GM21381 (cell line): ENCODE results near the gene CERS6.
"Not testable (repeated sequence)": the region's sequence is repeated elsewhere in the genome, so short reads cannot be mapped to it uniquely, and the experiment has no call there.

Experiments
- ATAC-seq: cut with Tn5 transposase; IDR thresholded peaks from one replicate; pipeline ENCODE4 v1.9.1; 2021; ENCODE audit warnings: mild to moderate bottlenecking, moderate library complexity; ENCODE audit not compliant: unreplicated experiment

The CERS6 gene

DNA sequence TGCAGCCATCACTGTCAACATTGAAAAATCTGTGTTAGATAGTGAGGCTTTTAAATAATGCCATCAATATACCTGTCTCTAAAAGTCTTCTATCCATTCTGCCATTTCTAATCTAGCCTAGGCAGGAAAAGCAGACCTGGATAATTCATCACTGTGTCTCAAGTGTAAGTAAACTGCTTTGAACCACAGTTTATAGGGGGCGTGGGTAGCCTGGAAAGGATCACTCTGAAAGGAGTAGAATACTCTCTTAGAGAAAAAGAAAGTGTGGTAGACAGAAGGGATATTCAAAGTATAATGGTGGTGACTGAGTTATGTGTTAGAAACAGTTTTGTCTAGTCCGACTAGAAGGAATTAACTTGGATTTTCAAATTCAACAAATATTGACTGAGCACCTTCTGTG, 40.8 kb downstream of the CERS6 start:
- no peak for ATAC-seq

DNA sequence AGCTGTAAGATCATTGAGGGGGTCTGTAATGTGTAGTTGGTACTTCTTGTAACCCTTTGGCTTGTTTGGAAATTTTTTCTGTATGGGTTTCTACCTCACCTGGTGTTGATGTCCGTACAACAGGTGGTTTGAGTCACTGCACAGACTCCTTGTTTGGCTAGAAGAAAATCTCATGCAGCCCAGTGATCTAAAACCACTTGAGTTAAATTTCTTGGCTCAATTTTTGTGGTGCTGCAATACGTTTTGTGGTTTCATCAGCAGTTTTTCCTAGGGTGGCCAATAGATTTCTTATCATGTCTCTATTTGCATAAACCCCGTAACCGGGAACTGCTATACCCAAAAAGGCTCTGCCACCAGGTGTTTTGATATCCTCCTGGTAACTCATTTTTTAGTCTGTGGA, 43.4 kb downstream of the CERS6 start:
- ATAC-seq = no peak

DNA sequence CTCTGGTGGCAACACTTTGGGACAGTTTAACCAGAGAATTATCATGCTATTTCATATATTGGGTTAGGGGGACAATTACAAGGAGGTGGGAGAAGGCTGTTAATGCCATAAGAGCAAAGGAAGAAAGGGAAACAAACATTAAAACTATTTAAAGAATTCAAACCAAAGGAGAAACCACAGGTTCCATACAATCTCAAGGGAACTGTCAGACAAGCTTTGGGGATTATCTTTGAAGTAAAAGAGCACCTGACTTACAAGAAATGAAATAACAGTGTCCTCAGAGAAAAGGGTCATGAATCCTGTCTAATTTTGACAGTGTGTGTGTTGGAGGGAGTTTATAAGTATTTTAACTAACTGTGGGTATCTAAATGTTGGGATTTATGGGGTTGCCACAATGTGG, 44.4 kb downstream of the CERS6 start:
- ATAC-seq = no peak

DNA sequence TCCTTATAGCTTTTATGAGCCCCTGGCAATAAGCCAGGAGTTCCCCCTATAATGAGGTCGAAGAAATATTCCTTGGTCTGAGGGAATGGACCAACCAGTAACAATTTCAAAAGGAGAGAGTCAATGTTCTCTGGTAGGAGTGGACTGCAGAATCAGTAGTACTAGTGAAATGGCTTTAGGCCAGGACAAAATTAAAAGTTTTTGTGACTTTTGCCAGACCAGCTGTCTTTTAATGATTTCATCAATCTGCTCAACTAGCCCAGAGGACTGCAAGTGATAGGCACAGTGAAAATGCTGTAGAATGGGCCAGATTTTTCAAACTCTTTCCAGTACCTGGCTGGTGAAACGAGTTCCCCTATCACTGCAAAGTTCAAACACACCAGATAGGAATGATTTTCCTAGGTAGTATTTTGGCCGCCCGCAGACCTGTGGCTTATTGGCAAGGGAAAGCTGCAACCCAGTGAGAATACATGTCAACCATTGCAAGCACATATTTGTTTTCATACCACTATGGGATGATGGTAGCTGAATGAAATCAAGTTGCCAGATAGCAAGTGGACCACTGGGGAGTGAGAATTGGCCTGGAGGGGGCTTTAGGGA, 45.5 kb downstream of the CERS6 start:
- no peak for ATAC-seq

DNA sequence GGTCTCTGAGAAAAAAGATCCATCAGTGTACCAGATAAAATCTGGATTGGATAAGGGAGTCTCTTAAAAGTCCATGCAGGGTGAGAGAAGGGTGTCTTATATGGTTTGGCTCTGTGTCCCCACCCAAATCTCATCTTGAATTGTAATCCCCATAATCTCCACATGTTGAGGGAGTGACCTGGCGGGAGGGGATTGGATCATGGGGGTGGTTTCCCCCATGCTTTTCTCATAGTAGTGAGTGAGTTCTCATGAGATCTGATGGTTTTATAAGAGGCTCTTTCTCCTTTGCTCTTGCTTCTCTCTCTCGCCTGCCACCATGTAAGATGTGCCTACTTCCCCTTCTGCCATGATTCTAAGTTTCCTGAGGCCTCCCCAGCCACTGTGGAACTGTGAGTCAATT, 46.8 kb downstream of the CERS6 start:
- ATAC-seq = not testable (repeated sequence)

DNA sequence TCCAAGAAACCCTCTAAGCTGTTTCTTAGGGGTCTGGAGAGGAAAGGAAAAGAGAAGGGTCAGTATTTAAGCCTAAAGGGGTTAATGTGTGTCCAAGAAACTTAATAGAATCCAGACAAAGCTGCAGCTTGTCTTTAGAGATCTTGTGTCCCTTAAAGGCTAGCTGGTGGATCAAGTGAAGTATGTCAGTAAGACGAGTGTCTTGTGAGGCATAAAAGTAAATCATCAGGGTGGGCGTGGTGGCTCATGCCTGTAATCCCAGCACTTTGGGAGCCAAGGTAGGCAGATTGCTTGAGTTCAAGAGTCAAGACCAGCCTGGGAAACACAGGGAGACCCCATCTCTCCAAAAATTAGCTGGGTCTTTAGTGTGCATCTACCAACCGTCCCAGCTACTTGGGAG, 47.8 kb downstream of the CERS6 start:
- no peak for ATAC-seq

DNA sequence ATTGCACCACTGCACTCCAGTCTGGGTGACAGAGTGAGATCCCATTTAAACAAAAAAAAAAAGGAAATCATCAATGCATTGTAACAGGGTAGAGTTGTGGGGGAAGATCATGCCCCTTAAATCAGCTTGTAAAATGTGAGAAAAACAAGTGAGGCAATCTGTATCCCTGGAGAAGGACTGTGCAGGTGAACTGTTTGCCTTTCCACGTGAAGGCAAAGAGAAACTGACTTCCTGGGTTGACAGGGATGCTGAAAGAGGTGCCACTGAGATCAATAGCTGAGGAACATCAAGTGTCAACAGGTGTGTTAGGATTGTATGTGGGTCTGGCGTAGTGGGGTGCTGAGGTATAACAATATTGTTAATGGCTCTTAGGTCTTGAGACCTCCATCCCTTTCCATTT, 48.3 kb downstream of the CERS6 start:
- ATAC-seq = no peak

DNA sequence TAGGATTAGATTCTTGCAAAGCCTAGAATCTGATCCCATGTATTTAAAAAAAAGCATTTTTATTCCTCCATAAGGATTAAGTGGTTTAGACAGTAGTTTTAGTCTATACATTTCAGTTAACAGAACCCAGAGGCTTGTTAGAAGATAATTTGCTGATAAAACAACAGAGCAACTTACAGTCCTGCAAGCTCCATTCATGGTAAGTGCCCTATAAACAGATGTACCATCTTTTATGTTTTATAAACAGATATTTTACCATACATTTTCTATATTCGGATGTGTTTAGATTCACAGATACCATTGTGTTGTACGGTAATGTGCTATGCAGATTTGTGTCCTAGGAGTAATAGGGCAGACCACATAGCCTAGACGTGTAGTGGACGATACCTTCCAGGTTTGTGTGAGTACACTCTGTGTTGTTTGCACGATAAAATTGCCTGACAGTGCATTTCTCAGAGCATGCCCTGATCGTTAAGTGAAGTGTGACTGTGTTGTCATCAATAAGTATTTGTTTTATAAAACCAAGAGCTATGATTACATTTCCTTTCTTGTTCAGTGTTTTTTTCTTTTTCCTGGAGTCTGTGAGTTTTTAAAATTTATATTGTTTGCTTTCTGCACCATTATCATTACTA, 54.2 kb downstream of the CERS6 start:
- ATAC-seq = no peak

DNA sequence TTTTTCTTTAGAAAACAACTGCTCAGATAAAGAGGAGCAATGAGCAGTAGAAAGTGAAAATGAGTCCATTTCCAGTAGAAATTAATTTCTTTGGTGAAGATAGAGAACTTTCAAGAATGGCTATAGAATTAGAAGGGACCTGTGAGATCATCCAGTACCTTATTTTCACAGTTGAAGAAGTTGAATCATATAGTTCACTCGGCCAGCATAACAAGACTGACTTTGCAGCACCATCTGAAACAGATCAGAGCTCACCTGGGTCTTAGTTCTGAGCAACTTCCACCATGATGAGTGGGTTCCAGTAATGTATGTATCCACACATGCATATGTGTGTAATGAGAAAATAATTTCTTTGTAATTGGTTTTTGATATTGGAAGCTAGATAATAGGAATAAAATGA, 58.6 kb downstream of the CERS6 start:
- ATAC-seq = no peak

DNA sequence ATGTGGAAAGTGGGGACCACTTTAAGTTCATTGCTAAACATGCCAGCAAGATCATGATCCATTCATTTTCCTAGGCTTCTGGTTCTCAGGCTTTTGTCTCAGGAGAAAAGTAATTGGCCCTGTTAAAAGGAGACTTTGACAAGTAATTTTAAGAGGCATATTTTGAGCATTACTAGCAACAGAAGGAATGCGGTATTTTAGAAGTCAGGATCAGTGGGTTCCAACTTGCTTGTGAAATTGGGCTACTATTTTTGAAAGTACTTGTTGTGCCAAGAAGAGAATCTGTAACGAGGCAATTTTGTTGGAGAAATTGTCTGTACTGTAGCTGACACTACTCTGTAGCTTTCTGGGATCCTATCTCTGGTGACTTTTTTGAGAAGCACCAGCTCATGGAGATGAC, 59.4 kb downstream of the CERS6 start:
- no peak for ATAC-seq

DNA sequence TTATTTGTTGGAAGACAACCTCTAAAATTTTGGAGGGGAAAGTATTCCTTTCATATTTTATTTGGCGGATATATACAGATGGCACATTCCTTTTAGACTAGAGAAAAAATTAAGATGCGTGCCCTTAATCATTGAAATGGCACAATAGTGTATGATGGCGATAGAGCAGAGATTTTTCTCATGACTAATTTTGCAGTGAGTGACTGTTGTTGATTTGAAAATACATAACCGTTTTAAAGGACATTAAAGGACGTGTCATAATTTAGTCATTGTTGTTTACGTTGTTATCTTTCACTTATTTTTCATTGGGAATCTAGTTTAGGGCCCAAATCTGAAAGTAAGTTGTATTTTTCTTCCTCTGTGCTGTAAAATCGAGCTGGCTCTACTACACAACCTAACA, 61.7 kb downstream of the CERS6 start:
- ATAC-seq = no peak

DNA sequence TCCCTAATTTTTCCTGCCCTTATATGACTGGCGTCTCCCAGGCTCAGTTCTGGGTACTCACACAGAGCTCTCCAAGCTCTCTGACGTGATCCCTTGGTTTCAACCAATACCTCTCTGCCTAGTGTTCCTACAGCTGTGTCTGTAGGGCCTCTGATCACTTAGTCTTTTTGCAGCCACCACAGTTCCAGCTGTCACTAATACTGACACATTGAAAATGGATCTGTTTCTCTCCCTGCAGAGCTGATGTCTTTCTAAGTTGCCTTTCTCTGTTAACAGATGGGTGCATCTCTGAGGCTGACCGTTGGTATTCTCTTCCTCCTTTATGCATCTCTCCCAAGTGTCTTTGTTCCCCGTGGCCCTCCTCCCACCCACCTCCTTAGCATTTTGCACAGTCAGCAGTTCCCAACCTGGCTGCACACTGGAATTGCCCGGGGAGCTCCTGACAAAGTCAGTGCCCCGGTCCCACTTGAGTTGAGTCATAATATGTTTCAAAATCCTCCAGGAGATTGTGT, 62.5 kb downstream of the CERS6 start:
- no peak for ATAC-seq

DNA sequence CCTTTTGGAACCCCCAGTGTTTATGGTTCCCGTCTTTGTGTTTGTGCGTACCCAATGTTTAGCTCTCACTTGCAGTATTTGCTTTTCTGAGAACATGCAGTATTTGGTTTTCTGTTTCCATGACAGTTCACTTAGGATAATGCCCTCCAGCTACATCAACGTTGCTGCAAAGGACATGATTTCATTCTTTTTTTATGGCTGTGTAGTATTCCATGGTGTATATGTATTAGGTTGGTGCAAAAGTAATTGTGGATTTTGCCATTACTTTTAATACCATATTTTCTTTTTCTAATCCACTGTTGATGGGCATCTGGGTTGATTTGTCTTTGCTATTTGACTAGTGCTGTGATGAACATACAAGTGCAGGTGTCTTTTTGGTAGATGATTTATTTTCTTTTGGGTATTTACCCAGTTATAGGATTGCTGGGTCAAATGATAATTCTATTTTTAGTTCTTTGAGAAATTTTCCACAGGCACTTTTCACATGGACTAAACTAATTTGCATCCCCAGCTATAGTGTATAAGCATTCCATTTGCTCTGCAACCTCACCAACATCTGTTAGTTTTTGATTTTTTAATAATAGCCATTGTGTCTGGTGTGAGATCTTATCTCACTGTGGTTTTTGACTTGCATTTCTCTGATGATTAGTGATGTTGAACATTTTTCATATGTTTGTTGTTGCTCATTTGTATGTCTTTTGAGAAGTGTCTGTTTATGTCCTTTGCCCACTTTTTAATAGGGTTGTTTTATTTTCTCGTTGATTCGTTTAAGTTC, 63.6 kb downstream of the CERS6 start:
- ATAC-seq = no peak

DNA sequence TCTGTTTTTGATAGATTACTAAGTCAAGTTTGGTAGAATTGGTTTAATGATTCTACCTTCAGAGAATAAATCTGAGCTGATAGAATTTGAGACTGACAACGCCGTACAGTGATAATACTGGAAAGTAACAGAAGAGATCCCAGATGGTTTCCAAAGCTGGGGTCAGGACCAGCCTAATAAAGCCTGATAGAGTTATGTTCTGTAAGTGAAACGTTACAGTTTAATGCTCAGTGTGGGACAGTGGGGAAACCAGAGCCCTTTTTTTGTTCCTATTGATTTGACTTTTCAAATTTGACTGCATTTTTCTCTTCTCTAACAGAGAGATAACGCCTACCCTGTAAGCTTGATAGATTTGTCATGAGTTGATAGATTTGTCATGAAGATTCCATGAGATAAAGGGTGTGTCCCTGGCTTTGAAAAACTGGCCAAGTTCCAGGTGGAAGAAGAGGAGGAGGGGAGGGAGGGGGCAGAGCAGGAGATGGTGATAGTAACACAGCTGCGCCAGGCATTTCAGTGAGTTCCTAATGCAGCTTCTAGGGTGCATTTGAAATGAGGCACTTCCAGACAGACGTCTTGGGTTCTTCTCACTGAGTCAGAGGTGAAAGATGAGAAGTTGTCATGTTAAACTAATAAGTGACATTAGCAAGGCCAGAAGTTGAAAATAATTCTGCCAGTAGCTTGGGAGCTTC, 65.1 kb downstream of the CERS6 start:
- ATAC-seq = no peak

DNA sequence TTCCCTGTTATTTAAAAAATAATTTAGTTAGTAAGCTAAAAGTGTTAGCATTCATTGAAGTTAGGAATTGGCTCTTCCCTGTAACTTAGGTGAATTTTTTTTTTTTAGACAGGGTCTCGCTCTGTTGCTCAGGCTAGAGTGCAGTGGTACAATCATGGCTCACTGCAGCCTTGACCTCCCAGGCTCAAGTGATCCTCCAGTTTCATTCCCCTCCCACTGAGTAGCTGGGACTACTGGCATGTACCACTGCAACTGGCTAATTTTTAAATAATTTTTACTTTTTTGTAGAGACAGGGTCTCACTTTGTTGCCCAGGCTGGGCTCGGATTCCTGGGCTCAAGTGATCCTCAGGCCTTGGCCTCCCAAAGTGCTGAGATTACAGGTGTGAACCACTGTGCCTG, 66.4 kb downstream of the CERS6 start:
- ATAC-seq = no peak

DNA sequence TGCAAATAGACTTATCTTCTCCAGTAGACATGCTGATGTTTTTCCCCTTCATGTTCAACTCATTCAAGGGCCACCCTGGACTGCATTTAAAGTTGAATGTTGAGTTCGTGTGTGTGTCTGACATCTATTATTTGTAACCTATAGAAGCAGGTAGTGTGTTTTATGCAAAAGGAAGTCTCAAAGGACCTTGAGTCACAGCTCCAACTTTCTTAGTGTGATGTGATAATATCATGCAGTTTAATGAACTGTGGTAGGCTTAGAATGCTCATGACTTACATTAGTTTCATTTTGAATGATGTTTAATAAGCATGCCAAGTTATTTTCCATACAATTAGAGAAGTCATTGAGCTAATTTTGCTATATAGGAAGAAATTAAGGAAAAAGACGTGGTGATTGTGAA, 67.9 kb downstream of the CERS6 start:
- ATAC-seq = no peak

DNA sequence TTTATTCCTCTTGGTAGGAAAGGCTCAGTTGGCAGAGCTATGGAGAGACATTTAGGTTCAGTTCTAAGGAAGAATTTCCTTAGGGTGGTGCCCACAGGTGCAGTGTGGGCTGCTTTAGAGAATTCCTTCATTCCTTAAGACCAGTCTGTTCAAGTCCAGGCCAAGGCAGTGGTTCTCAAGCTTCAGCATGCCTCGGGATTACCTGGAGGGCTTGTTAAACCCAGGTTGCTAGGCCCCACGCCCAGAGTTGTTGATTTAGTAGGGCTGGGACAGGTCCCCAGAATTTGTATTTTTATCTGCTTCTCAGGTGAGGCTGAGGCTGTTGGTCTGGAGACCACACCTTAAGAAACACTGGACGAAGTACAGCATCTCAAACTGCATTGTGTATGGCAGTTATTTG, 68.9 kb downstream of the CERS6 start:
- no peak for ATAC-seq

DNA sequence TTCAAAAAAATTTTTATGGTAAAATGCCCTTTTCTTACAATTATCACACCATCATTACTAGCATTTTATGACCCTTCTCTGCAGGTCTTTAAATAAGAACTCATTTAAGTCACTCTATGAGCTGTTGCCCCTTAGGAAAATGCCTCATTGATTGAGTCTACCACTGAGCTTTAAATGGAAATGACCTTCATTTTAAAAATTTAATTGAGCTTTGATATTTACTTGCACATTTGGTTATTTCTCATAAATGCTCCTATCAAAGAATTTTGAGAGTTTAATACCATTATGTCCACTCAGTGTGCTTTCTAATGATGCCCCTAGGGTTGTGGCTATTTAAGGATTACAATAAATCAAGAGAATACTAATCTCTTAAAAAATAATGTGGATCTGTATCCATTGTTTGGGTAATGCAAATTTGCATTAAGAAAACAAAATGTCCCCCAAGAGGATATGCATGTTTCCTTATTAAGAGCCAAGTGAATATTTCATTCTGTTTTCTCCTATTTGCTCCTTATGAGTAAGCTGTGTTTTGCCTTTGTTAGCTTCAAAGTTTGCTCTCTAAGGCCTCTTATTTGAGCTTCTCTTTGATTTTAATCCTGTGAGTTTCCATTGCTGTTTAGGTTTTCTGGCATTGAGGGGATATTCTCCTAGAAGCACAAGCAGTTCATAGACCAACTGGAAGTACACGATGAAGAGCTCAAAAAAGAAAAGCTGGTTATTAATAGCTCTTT, 69.8 kb downstream of the CERS6 start:
- no peak for ATAC-seq

DNA sequence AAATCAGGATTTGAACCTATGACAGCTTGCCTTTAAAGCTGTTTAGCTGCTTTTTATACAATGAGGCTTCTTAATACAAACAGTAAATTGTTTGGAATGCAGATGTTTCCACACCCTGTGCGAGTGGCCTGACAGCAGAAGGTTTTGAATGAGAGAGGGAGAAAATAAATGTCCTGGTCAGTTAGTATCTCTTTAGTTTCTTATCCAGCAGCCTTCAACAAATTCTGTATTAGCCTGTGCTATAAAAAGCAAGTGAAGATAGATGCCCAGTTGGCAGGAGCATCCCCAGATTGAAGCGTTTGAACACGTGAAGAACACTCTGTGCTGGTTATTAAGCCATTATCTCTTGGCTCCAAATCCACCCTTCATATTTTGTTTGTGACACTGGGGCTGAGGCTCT, 70.6 kb downstream of the CERS6 start:
- ATAC-seq = no peak

DNA sequence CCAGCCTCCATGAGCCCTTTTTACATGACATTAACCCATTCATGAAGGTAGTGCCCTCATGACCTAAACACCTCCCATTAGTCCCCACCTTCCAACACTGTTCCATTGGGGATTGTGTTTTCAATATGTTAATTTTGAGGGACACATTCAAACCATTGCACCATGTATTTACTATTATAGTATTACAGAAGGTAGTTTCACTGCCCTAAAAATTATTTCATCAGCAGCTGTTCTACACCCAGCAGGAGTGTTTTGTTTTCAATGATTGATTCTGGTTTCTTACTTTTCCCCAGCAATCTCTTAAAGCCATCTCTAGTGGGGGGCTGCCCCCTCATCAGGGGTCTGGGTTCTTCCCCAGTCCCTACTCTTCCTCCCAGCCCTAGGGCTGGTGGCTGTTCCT, 71.9 kb downstream of the CERS6 start:
- ATAC-seq = no peak

DNA sequence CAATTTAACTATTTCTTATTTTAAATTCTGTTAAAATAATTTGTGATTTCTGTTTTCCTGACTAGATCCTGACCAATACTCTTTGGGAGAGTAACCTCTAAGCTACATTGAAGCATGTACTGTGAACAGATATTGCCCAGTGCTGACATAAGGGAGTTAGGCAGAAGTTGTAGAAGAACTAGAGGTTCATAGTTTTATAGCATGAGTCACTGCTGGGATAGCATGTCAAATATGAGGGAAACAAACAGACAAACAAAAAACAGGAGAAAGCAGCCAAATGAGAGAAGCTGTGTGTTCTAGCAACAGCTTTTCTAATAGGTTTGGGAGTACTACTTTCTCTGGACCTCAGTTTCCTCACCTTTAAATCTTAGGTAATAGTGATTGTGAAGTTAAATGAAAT, 72.4 kb downstream of the CERS6 start:
- ATAC-seq = no peak
